SK-N-SH (cell line): ENCODE measurements around the gene CLCA4.
"Not testable (repeated sequence)": the region's sequence is repeated elsewhere in the genome, so short reads cannot be mapped to it uniquely, and the experiment has no call there.

Experiments used
- CTCF ChIP-seq: fragments of 200-600 bp; sonication (generic); IDR thresholded peaks from 2 replicates; pipeline ENCODE4 v1.6.1; 2017; ENCODE audit warnings: antibody characterized with exemption, mild to moderate bottlenecking, moderate library complexity
- ELF1 ChIP-seq: IDR thresholded peaks from 2 replicates; pipeline ENCODE4 v1.4.0; 2012
- EP300 ChIP-seq, 2 experiments: IDR thresholded peaks; 2 replicates each; pipeline versions ENCODE4 v1.4.0 to v1.6.1; 2012; ENCODE audit warnings: borderline replicate concordance in 1 of 2, low read depth in 1 of 2, low read length in 1 of 2
- FOXM1 ChIP-seq: IDR thresholded peaks from 2 replicates; pipeline ENCODE4 v1.4.0; 2012; ENCODE audit warnings: low read depth, mild to moderate bottlenecking
- GABPA ChIP-seq: IDR thresholded peaks from 2 replicates; pipeline ENCODE4 v1.4.0; 2012; ENCODE audit warnings: low read depth, mild to moderate bottlenecking
- MAX ChIP-seq: IDR thresholded peaks from 2 replicates; pipeline ENCODE4 v1.4.0; 2012; ENCODE audit warnings: low read depth
- RCOR1 ChIP-seq: fragments of 150-350 bp; IDR thresholded peaks from 2 replicates; pipeline ENCODE4 v1.6.1; 2017; ENCODE audit warnings: antibody characterized with exemption, low read length
- SIN3A ChIP-seq: IDR thresholded peaks from 2 replicates; pipeline ENCODE4 v1.6.1; 2012; ENCODE audit warnings: low read depth, mild to moderate bottlenecking, low read length, moderate library complexity, borderline replicate concordance
- USF2 ChIP-seq: fragments of 150-350 bp; IDR thresholded peaks from 2 replicates; pipeline ENCODE4 v1.6.1; 2017; ENCODE audit warnings: antibody characterized with exemption, low read length, low read depth, borderline replicate concordance
- ZBTB33 ChIP-seq: IDR thresholded peaks from 2 replicates; pipeline ENCODE4 v1.4.0; 2012; ENCODE audit warnings: low read depth, borderline replicate concordance

- TF ChIP-seq GABPA; EP300 (IDR thresholded peaks at IDR 0.05; ENCODE audit: borderline replicate concordance in 1 of 2, low read depth in 1 of 2, low read length in 1 of 2); SIN3A; FOXM1; MAX; ZBTB33; RCOR1; USF2; ELF1: not testable (repeated sequence)
- TF ChIP-seq CTCF: peak; percentile 42
Observed at GRCh38 chr1:86502125-86502646, 44.7 kb upstream of the CLCA4 start.
